ES-I3 (cell line): Measurements from ENCODE around the gene PTK6.

Source experiments
- H3K36me3 ChIP-seq: 2 replicates; pipeline ENCODE4 v1.6.1; 2013; ENCODE audit warnings: mild to moderate bottlenecking, low read length, control low read depth, moderate library complexity; ENCODE audit not compliant: insufficient read depth
- H3K4me1 ChIP-seq: 2 replicates; pipeline ENCODE4 v1.6.1; 2013; ENCODE audit warnings: mild to moderate bottlenecking, control low read depth, low read length; ENCODE audit not compliant: insufficient read depth
- H3K9ac ChIP-seq: 2 replicates; pipeline ENCODE4 v1.6.1; 2013; ENCODE audit warnings: low read depth, mild to moderate bottlenecking, low read length, moderate library complexity
- H3K9me3 ChIP-seq: 2 replicates; pipeline ENCODE4 v1.6.1; 2013; ENCODE audit warnings: mild to moderate bottlenecking, low read length, moderate library complexity; ENCODE audit not compliant: control insufficient read depth, insufficient read depth

Gene PTK6

GRCh38 chr20:63497946-63498935 lies 38.9 kb downstream of the PTK6 start:
- H3K36me3 ChIP-seq = no peaks in the 10 kb centered on the region
- H3K4me1 ChIP-seq = no peaks in the 10 kb centered on the region
- peak overlapping the region; percentile 63 for H3K9ac ChIP-seq
- no peaks in the 10 kb centered on the region for H3K9me3 ChIP-seq

- H3K9me3 ChIP-seq = no peaks in the 10 kb centered on the region
- H3K9ac ChIP-seq = no peak overlapping the region; the same call in 1 of the 2 replicates
- H3K36me3 ChIP-seq = no peaks in the 10 kb centered on the region
- H3K4me1 ChIP-seq = no peaks in the 10 kb centered on the region
Observed at GRCh38 chr20:63497138-63497945, 39.8 kb downstream of the PTK6 start.

- H3K36me3 ChIP-seq = no peaks in the 10 kb centered on the region
- H3K9me3 ChIP-seq = no peaks in the 10 kb centered on the region
- H3K9ac ChIP-seq = peak overlapping the region; percentile 38; the same call in 1 of the 2 replicates
- H3K4me1 ChIP-seq = no peaks in the 10 kb centered on the region
Observed at GRCh38 chr20:63496596-63497120, 40.5 kb downstream of the PTK6 start.

- no peaks in the 10 kb centered on the region for H3K4me1 ChIP-seq
- no peaks in the 10 kb centered on the region for H3K9me3 ChIP-seq
- H3K36me3 ChIP-seq = no peaks in the 10 kb centered on the region
- peak overlapping the region; percentile 38; the same call in 1 of the 2 replicates for H3K9ac ChIP-seq
Observed at GRCh38 chr20:63495741-63496595, 41.2 kb downstream of the PTK6 start.

GRCh38 chr20:63495167-63495720 lies 41.9 kb downstream of the PTK6 start:
- Histone ChIP-seq H3K9me3 (no peaks in the 10 kb centered on the region), H3K36me3 (no peaks in the 10 kb centered on the region), H3K4me1 (no peaks in the 10 kb centered on the region), H3K9ac (no peak overlapping the region)

GRCh38 chr20:63494420-63495166 lies 42.6 kb downstream of the PTK6 start:
- Histone ChIP-seq H3K9ac (no peak overlapping the region), H3K4me1 (no peaks in the 10 kb centered on the region), H3K9me3 (no peaks in the 10 kb centered on the region), H3K36me3 (no peaks in the 10 kb centered on the region)

- H3K9ac ChIP-seq = no peak overlapping the region
- no peaks in the 10 kb centered on the region for H3K36me3 ChIP-seq
- H3K4me1 ChIP-seq = no peaks in the 10 kb centered on the region
- no peaks in the 10 kb centered on the region for H3K9me3 ChIP-seq
Observed at GRCh38 chr20:63494084-63494419, 43.1 kb downstream of the PTK6 start.

- Histone ChIP-seq H3K36me3 (no peaks in the 10 kb centered on the region), H3K4me1 (no peaks in the 10 kb centered on the region), H3K9me3 (no peaks in the 10 kb centered on the region), H3K9ac (no peak overlapping the region)
Observed at GRCh38 chr20:63493563-63494020, 43.6 kb downstream of the PTK6 start.

- Histone ChIP-seq H3K4me1 (no peaks in the 10 kb centered on the region), H3K9ac (no peak overlapping the region), H3K9me3 (no peaks in the 10 kb centered on the region), H3K36me3 (no peaks in the 10 kb centered on the region)
Observed at GRCh38 chr20:63492982-63493381, 44.2 kb downstream of the PTK6 start.

- H3K9me3 ChIP-seq = no peaks in the 10 kb centered on the region
- no peaks in the 10 kb centered on the region for H3K36me3 ChIP-seq
- H3K4me1 ChIP-seq = no peaks in the 10 kb centered on the region
- H3K9ac ChIP-seq = no peak overlapping the region
Observed at GRCh38 chr20:63492518-63492917, 44.7 kb downstream of the PTK6 start.

GRCh38 chr20:63491635-63492230 lies 45.4 kb downstream of the PTK6 start:
- H3K36me3 ChIP-seq = no peaks in the 10 kb centered on the region
- no peak overlapping the region for H3K9ac ChIP-seq
- H3K9me3 ChIP-seq = no peaks in the 10 kb centered on the region
- no peaks in the 10 kb centered on the region for H3K4me1 ChIP-seq

GRCh38 chr20:63491078-63491477 lies 46.1 kb downstream of the PTK6 start:
- Histone ChIP-seq H3K9me3 (no peaks in the 10 kb centered on the region; the same call in 1 of the 2 replicates), H3K9ac (no peak overlapping the region), H3K4me1 (no peaks in the 10 kb centered on the region), H3K36me3 (no peaks in the 10 kb centered on the region)

- H3K36me3 ChIP-seq = no peaks in the 10 kb centered on the region
- no peaks in the 10 kb centered on the region; the same call in 1 of the 2 replicates for H3K9me3 ChIP-seq
- no peaks in the 10 kb centered on the region for H3K4me1 ChIP-seq
- no peak overlapping the region for H3K9ac ChIP-seq
Observed at GRCh38 chr20:63490416-63490815, 46.8 kb downstream of the PTK6 start.
